NCI-H748 (cell line): ENCODE results near the gene HPCAL4.

ENCODE experiments used
- DNase-seq: peaks from one replicate; lab custom pipeline; 2025; ENCODE audit not compliant: unreplicated experiment; lab: John Stamatoyannopoulos, UW

The HPCAL4 gene

DNA sequence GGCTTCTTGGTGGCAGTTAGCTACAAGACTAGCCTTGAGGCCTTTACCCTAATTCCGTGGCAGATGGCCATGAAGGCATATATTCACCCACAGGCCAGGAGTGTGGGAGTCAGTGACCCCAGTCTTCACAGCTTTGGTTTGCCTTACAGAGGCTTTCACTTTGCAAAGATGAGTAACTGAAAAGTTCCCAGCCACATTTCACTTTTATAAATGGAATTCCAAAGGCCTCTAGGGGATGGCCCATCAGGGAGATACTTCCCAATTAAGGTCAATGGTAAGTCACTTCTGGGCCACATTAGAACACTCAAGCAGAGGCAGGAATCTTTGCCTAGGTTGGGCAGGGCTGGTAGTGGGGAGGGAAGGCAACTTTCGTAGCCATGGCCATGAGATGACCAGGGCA, 38.7 kb downstream of the HPCAL4 start:
- no peak for DNase-seq

DNA sequence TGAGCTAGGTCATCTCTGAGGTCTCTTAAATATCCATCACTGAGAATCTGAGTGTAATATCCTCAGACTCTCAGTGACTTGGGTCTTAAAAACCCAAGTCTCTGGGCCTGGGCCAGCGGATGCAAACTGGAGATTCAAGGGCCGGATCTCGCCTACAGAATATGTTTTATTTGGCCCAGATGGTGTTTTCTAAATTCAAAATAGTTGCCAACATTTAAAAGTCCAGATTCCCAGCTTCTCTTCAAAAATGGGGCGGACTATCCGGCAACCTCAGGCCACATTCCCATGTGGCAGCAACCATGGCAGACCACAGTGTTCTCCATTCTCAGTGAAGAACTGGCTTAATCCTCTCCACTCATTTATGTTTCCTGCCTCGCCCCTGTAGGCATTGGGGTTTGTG, 39.1 kb downstream of the HPCAL4 start:
- no peak for DNase-seq

DNA sequence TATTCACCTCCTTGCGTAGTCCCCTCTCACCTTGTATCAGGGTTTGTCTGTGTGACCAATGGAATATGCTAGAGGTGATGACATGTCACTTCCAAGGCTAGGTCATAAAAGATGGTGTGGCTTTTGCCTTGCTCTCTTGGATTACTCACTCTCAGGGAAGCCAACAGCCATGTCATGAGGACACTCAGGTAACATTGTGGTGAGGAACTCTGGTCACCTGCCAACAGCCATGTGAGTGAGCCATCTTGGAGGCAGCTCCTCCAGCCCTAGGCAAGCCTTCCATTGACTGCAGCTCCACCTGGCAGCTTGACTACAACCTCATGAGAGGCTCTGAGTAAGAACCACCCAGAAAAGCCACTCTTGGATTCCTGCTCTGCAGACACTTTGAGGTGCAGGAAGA, 40.8 kb downstream of the HPCAL4 start:
- no peak for DNase-seq

DNA sequence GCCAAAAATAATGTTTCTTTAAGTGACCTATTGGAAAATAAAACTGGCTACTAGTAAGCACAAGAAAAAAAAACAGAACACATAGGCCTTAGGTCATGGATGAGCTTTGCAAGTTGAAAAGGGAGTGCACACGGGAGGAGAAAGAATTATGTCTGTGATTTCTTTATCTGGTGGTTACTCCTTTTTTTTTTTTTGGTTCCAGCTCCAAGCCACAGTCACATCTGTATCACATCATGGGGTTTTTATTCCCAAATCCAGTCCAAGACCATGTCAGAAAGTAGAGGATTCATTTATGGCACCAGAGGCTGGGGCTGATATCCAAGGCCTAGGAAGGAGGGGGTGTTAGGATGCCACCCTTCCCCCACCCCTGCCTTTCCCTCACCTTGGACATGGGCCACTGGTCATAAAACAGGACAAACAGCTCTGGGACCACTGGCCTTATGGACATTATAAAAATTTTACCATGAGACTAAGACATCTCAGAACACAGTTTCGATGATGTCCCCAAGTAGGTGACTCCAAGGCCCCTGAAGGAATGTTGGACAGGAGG, 41.5 kb downstream of the HPCAL4 start:
- no peak for DNase-seq

DNA sequence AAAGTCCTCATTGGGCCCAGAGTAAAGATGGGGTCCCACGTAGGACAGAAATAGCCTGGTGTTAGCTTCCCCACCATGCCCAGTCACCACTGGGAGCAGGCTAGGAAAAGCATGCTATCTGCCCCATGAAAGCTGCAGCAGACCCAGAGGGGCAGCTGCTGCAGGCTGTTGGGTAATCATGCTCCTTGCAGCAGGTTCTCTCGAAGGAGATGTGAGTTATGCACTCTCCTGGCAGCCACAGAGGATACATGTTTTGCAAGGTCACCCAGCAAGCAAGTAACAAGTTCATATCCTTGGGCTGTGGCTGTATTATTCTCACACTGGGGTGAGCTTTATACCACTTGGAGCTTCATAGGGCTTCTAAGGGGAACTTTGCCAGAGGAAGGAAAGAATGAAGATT, 42.7 kb downstream of the HPCAL4 start:
- no peak for DNase-seq

DNA sequence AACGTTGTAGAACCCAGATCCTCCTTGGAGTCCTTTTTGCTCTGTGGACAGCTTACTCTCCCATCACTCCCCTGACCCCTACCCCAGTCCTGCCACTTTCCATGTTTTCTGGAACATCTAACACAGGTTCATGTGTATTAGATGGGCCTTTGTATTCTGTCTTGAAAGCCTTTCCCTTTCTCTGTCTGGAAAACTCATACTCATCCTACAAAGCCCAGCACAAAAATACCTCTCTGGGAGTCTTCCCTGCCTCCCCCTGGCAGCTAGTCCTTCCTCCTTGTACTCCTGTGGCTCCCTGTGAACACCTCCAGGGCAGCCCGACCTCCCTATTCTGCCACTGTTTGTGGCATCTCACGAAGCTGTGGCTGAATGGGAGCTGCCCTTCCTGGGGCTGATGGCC, 44.0 kb downstream of the HPCAL4 start:
- DNase-seq, result no peak

DNA sequence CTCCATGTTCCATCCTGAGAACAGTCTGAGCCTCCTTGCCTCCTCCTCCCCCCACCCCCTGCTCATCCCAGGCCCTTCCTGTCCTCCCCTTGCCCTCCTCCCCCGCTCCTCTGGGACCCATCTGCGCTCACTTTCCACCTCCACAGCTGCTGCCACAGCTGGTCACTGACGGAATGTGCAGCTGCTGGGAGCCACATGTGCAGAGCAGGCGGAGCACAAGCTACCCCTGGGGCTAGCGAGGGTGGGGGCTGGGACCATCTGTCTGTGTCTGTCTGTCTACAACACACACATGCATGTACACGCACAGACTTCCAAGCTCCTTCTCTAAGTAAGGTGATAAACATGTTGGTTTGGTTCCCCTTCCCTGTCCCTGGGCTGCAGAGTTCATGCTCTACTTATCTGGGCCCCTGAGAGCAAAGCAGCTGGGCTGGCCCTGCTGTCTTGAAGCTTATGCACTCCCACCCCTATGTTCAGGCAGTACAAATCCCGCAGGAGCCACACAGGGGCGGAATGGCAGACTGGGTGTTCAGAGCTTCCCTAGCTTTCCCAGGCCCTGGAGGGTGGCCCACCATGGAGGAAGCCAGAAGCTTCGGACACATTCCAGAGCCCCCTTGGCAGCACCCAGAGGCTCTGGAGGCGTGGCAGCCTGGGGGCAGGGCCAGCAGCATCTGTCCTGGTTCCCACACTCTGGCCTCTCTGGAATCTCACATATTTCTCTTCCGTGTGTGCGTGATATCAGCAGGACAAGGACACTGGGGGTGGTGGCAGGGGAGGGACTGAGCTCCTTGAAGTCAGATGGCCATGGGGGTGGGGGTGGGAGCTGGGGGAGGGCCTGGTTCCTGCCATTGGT, 44.8 kb downstream of the HPCAL4 start:
- no peak for DNase-seq

DNA sequence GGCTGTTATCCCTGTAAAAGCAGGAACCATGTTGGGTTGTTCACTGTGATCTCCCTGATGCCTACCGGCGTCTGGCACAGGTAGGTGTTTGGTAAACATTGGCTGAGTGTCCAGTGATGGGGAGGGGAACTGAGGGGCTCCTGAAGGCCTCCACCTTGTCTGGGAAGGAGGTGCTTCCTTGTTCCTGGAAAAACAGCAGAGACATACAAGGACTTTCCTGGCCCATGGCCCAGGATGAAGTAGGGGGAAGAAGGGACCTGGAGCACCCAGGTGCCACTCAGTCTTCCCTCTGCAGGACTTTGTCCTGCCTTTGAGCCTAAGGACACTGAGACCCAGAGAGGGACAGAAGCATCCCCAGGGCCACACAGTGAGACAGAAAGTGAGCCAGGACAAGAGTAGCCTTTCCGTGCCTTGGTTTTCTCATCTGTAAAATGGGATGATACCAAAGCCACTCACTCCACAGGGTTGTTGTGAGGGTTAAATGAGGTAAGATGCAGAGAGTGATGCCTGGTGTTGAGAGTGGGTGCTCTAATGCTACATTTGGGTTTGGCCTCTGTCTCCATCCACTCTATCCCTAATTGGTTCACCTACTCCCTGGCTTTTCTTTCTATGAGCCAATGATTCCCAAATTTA, 45.7 kb downstream of the HPCAL4 start:
- no peak for DNase-seq

DNA sequence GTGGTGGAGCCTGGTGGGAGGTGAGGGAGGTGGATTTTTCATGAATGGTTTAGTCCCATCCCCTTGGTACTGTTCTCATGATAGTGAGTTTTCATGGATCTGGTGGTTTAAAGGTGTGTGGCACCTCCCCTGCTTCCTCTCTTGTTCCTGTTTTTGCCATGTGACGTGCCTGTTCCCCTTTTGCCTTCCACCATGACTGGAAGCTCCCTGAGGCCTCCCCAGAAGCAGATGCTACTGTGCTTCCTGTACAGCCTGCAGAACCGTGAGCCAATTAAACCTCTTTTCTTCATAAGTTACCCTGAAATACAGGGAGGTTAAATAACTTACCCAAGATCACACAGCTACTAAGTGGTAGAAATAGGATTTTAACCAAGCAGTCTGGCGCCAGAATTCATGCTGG, 47.5 kb downstream of the HPCAL4 start:
- DNase-seq, result no peak

DNA sequence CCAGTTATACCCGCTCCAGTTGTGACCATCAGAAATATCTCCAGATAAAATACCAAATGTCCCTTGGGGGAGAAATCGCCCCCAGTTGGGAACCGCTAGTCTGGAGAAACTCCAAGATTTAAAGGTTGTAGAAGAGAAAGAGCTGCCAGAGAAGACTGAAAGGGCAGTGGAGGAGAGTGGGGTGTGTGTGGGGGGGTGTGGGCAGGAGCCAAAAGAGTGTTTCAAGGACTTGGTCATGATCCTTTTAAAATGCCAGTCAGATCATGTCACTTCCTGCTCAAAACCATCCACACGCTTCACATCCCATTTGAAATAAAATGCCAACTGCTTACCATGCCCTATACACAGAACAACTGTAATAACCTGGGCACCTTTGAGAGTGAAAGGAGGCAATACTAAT, 48.4 kb downstream of the HPCAL4 start:
- DNase-seq, result no peak

DNA sequence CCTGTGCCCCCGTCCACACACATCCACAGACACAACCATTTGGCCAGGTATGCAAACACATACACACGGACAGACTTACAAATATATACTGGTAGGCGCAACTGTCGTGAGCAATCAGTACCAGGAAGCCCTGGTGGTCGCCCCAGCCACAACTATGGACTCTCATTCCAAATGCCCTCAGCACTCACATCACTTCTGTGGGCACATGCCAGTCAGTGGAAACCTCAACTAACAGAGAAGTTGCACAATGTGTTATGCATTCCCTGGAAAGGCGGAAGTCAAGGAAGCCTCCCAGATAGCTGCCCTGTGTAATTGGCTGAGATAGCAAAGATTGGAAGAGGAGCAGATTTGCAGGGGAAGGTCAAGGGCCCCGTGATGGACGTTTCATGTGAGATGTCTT, 50.4 kb downstream of the HPCAL4 start:
- no peak for DNase-seq

DNA sequence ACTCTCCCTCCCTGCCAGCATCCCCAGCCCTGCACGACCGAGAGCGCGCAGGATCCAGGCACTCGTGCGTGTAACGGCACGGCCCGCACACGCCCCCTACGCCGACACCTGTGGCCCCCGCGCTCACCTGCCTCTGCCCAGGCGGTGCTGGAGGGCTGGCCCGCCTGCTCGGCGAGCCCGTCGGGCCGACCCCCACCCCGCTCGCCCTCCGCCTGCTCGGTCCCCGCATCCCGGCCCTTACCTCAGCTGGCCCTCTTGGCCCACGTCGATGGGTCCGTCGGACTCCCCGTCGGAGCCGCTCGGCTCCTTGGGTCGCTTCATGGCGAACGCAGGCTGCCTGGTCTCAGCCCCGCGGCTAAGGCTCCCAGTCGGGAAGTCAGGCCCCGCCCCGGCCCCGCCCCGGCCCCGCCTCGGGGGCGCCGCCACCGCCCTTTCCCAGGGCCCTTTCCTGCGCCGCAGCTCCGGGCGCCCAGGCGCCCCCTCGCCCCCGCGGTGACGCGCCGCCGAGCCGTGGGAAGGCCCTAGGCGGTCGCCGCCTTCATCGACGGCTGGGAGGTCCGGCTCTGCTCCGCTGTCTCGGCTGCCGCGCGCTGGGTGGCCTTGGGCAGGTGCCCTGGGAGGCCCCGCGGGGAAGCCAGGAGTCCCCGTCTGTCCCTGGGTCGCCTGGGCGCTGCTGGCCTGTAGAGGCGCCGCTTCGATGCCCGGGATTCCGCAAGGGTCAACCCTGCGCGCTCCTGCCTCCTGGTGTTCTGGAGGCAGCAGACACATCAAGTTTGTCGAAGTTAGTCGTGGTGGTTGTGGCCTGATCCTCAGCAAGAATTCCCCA, 51.7 kb downstream of the HPCAL4 start, which contains the start of gene HEYL:
Gene HEYL, minus strand, starts transcription at position 339 of the 826 bp plus-strand sequence. Its CDS starts 18 bp downstream, at position 321.
- peak; percentile 98 for DNase-seq

DNA sequence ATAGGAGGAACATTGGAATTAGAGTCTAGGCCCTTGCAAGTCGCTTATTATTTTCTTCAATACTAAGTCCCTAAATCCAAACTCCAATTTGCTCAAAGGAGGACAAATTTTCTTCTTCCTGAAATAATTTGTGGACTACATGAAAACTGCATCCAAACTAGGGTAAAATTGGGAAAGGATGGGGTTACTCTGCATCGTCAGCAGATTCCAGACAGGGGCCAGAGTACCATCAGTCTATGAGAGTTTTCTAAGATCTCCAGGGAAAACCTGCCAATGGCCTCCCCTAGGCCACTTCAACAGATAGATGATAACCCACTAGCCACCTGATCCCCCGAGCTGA, 52.3 kb downstream of the HPCAL4 start:
- DNase-seq, result no peak

DNA sequence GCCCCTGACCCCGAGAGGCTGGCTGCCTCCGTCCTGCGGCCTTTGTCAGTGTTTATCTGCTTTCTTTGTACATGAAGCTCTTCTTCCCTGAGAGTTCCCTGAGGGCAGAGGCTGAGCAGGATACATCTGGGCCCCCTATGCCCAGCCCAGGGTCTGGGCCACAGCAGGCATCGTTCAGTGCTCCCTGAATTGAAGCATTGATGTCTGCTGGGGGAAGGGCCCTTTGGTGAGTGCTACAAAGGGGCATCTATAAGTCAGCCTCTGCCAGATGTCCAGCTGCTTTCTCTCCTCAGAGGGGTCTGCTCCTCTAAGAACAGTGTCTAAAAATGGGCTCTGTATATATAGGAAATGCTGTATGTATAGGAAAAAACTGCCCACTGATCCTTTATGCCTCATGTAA, 53.9 kb downstream of the HPCAL4 start:
- no peak for DNase-seq

DNA sequence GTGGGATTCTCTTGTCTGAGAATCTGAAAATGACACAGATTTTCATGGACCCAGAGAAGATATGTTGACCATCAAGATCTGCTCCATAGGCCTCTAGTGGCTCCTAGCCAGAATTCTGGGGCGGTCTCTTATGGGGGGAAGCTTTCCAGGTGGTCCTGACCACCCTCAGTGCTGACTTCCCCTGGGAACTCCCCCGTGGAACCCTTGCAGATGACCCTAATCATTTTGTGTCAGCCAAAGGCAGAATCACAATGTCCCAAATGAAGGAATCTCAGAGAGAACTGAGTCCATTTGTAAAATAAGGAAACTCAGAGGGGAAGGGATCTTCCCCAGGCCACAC, 55.4 kb downstream of the HPCAL4 start:
- no peak for DNase-seq

DNA sequence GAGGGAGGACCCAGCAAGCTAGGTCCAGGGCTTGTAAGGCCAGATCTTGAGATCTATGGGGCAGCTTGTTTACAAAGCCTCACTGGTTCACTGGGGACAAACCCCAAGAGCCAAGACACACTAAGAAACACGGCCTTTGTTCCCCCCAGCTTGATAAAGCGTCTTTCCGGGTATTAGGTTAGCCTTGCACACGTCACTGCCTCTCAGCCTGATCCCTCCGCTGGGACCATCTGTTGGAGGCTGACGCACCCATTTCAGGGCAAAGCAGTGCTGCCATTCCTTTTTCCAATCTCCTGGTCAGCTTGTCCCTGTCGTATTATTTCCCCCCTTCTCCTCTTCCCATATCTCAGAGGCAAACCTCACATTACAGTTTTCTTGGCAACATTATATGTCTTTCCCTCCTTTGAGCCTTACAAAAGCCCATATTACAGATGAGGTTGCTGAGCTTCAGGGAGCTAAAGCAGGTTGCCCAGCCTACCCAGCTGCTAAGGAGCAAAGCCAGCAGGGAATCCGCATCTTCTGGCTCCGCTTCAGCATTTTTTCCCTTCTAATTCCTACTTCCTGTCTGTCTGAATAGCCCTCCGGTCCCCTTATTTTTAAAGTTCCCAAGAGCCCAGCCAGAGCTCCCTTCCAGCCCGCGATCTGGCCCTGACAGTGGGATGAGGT, 55.9 kb downstream of the HPCAL4 start:
- DNase-seq, result no peak

DNA sequence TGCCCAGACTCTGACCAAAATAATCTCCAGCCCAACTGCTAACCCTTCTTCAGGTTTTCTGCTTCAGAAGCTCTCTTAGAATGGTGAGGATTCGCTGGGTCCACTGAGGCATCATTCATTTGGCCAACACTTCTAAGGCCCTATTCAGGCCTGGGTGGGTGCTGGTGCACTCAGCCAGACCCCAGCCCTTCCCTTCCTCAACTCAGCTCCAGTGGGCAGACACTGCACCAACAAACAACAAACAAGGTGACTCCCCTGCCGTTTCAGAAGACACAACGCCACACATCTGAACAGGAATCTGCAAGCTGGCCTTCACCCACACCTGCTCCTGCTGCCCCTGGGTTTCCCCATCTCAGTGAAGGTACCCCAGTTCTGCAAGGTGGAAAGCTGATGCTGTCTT, 57.8 kb downstream of the HPCAL4 start:
- DNase-seq, result no peak

DNA sequence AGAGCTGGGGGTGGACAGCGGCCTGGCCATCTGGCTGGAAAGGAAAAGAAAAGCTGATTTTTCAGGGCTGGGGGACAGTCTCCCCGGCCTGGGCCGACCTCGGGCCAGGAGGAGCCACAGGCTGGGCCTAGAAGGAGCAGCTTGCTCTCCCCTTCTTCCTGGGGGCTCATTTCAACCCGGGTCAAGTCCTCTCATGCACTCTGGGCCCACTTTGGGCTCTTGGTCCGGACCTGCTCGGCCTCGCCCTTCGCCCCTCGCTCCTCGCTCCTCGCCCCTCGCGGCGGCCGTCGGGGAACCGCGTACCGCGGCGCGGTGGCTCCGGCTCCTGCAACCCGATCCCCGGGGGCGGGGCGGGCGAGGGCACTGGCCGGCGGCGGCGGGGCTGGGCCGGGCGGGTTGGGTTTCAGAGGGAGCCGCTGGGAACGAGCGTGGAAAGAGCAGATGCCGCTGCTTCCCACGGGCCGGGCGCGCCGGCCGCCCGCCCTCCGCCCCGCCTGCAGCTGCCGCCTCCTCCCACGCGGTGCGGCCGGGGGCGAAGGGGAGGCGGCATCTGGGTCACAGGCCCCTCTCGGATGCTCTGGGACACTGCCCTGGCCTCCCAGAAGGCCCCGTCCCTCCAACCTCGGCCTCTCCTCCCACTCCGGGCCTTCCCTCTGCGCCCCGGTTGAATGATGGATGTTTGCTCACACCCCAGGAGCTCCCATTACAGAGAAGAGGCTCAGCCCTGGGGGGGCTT, 58.4 kb downstream of the HPCAL4 start:
- DNase-seq, result peak; percentile 93

DNA sequence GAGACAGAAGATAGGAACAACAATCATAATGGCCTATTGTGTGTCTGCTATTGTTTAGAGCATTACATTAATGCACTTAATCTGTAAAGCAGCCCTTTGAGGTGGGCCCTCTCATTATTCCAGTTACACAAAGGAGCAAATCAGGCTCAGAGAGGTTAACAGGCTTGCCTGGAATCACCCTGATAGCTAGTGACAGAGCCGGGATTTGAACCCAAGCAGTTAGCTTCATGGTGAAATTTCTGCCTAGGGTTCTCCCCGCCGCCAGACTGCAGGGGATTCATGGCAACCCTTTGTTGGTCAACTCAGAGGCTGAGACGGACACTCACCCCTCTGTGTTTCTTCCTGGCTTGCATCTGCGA, 58.9 kb downstream of the HPCAL4 start:
- peak; percentile 69 for DNase-seq
